SU-DHL-6 (cell line): ENCODE measurements around the gene TSACC.

Source experiments
- CTCF ChIP-seq: fragments of 200-600 bp; sonication (generic); IDR thresholded peaks from one replicate; pipeline ENCODE4 v1.5.1; 2017; ENCODE audit warnings: antibody characterized with exemption, mild to moderate bottlenecking, low read length, moderate library complexity; ENCODE audit not compliant: insufficient read depth, poor library complexity, severe bottlenecking
- EZH2phosphoT487 ChIP-seq: fragments of 200-600 bp; sonication (generic), shearing (Covaris generic); conservative IDR thresholded peaks from 2 replicates; pipeline ENCODE4 v1.6.1; 2018; ENCODE audit warnings: mild to moderate bottlenecking, antibody characterized with exemption, low read length, moderate library complexity, mixed read lengths

- TF ChIP-seq CTCF, result no peak
- TF ChIP-seq EZH2phosphoT487, result no peak
These were observed 44.2 kb downstream of the TSACC start for GRCh38 chr1:156382561-156382960.
